IPS DF 6.9 (cell line): ENCODE measurements around the gene DEDD2.

Experiments
- DNase-seq: peaks from one replicate; pipeline ENCODE4 v3.0.0-alpha.2; 2013; ENCODE audit warnings: low read depth, low spot score
- H3K27ac ChIP-seq: one replicate; pipeline ENCODE4 v1.5.1; 2013; ENCODE audit warnings: low read length, control low read depth
- H3K27me3 ChIP-seq: 2 replicates; pipeline ENCODE4 v1.6.1; 2013; ENCODE audit warnings: mild to moderate bottlenecking, low read length; ENCODE audit not compliant: control insufficient read depth, insufficient read depth
- H3K36me3 ChIP-seq: 2 replicates; pipeline ENCODE4 v1.6.1; 2013; ENCODE audit warnings: low read length; ENCODE audit not compliant: control insufficient read depth, insufficient read depth
- H3K4me1 ChIP-seq: 2 replicates; pipeline ENCODE4 v1.6.1; 2013; ENCODE audit warnings: low read length; ENCODE audit not compliant: control insufficient read depth, insufficient read depth
- H3K4me3 ChIP-seq: 2 replicates; pipeline ENCODE4 v1.5.1; 2013; ENCODE audit warnings: mild to moderate bottlenecking, low read length
- H3K9me3 ChIP-seq: 2 replicates; pipeline ENCODE4 v1.6.1; 2013; ENCODE audit warnings: low read length, inconsistent platforms; ENCODE audit not compliant: control insufficient read depth, insufficient read depth
- WGBS: extraction: QIAGEN DNeasy Blood & Tissue Kit; methylation state at CpG from one replicate; pipeline ENCODE4 v1.1.7; 2013; ENCODE audit warnings: mixed read lengths, missing lambda C conversion rate; ENCODE audit not compliant: insufficient read length, insufficient coverage; 5-methylcytosine and 5-hydroxymethylcytosine counted together

The DEDD2 gene

GRCh38 chr19:42253245-42254088 lies 36.0 kb upstream of the DEDD2 start:
- no peaks in the 10 kb centered on the region for H3K9me3 ChIP-seq
- no peak overlapping the region for H3K27ac ChIP-seq
- peaks cover 7% of the 10 kb centered on the region; the same call in 1 of the 2 replicates for H3K36me3 ChIP-seq
- WGBS = no CpG with 5 or more reads among the region's 71 CpGs
- no peaks in the 10 kb centered on the region for H3K27me3 ChIP-seq
- DNase-seq = no peak
- H3K4me1 ChIP-seq = peaks cover 13% of the 10 kb centered on the region
- peak overlapping the region; percentile 82; the same call in 1 of the 2 replicates for H3K4me3 ChIP-seq

GRCh38 chr19:42252365-42253244 lies 35.1 kb upstream of the DEDD2 start:
- DNase-seq = no peak
- H3K27ac ChIP-seq = no peak overlapping the region
- H3K4me1 ChIP-seq = peaks cover 13% of the 10 kb centered on the region

DNA sequence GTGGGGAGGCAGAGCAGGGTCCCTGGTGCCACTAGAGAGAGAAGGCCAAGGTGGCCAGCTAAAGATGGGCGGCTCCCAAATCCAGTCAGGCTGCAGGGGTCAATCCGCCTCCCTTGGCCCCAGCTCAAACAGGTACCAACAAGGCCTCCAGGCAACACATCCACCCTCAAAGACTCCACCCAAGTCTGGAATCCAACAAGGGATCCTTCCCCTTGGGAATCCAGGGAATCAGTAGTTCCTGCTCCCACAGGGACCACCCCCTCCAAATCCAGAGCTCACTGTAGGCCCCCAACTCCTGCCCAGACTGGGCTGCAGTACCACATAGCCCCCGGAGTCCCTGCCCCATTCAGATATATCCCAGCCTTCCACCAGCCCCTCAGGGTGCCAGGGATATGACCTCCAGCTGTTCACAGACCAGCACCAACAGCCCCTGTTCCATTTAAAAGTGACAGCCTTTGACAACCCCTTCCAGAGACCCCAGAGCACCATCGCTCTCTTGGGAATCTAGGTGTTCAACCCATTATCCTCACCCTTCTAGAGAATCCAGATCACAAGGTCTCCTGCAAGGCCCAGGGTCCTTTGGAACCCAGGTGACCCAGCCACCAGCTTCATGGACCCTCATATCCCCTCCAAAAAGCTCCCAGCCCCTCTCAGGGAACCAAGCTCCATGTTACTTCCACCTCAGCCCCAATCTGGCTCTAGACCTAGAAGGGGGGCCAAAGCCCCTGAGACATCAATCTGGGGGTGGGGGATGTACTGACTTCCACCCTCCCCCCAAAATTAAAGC lies 34.3 kb upstream of the DEDD2 start:
- H3K36me3 ChIP-seq = peaks cover 7% of the 10 kb centered on the region; the same call in 1 of the 2 replicates
- H3K4me3 ChIP-seq = no peak overlapping the region
- WGBS = no CpG with 5 or more reads among the region's 4 CpGs

More at GRCh38 chr19:42252365-42253244, 35.1 kb upstream of the DEDD2 start:
- Histone ChIP-seq H3K4me3 (peak overlapping the region; percentile 82; the same call in 1 of the 2 replicates), H3K9me3 (no peaks in the 10 kb centered on the region), H3K27me3 (no peaks in the 10 kb centered on the region), H3K36me3 (peaks cover 7% of the 10 kb centered on the region; the same call in 1 of the 2 replicates)
- WGBS = no CpG with 5 or more reads among the region's 27 CpGs

GRCh38 chr19:42250666-42251531 lies 33.4 kb upstream of the DEDD2 start:
- H3K27me3 ChIP-seq = no peaks in the 10 kb centered on the region
- H3K4me3 ChIP-seq = no peak overlapping the region
- no peaks in the 10 kb centered on the region for H3K9me3 ChIP-seq
- WGBS = no CpG with 5 or more reads among the region's 19 CpGs
- peaks cover 7% of the 10 kb centered on the region; the same call in 1 of the 2 replicates for H3K36me3 ChIP-seq
- no peak for DNase-seq
- no peak overlapping the region for H3K27ac ChIP-seq
- H3K4me1 ChIP-seq = peaks cover 15% of the 10 kb centered on the region

More for the DNA sequence above, 34.3 kb upstream of the DEDD2 start:
- Histone ChIP-seq H3K27me3 (no peaks in the 10 kb centered on the region), H3K27ac (no peak overlapping the region), H3K4me1 (peaks cover 13% of the 10 kb centered on the region), H3K9me3 (no peaks in the 10 kb centered on the region)
- no peak for DNase-seq

DNA sequence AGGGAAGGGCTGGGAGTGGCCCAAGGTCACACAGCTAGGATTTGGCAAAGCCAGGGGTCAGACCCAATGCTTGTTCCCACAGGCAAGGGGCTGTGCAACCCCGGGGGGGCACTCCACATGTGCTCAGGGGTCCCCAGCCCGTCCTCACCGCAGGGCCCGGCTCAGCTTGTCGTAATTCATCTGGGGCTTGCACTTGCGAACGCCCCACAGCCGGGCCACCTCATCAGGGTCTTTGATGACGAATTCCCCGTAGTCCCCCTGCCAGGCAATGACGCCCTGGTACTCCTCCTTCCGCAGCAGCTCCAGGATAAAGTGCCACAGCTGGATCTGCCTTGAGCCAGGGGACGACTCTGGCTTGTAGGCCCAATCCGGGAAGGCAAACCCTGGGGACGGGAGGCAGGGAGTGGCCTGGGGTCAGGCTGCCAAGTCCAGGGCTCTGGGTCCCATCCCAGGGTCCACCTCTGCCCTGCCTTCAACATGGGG lies 32.7 kb upstream of the DEDD2 start:
- DNase-seq = no peak
- peaks cover 15% of the 10 kb centered on the region for H3K4me1 ChIP-seq
- no CpG with 5 or more reads among the region's 15 CpGs for WGBS
- H3K27me3 ChIP-seq = no peaks in the 10 kb centered on the region
- no peak overlapping the region for H3K27ac ChIP-seq
- H3K9me3 ChIP-seq = no peaks in the 10 kb centered on the region
- no peak overlapping the region for H3K4me3 ChIP-seq
- H3K36me3 ChIP-seq = peaks cover 7% of the 10 kb centered on the region; the same call in 1 of the 2 replicates

GRCh38 chr19:42249769-42250168 lies 32.3 kb upstream of the DEDD2 start:
- Histone ChIP-seq H3K36me3 (peaks cover 7% of the 10 kb centered on the region; the same call in 1 of the 2 replicates), H3K27ac (no peak overlapping the region), H3K9me3 (no peaks in the 10 kb centered on the region), H3K27me3 (no peaks in the 10 kb centered on the region), H3K4me1 (peaks cover 15% of the 10 kb centered on the region), H3K4me3 (no peak overlapping the region)
- no CpG with 5 or more reads among the region's 6 CpGs for WGBS
- no peak for DNase-seq

DNA sequence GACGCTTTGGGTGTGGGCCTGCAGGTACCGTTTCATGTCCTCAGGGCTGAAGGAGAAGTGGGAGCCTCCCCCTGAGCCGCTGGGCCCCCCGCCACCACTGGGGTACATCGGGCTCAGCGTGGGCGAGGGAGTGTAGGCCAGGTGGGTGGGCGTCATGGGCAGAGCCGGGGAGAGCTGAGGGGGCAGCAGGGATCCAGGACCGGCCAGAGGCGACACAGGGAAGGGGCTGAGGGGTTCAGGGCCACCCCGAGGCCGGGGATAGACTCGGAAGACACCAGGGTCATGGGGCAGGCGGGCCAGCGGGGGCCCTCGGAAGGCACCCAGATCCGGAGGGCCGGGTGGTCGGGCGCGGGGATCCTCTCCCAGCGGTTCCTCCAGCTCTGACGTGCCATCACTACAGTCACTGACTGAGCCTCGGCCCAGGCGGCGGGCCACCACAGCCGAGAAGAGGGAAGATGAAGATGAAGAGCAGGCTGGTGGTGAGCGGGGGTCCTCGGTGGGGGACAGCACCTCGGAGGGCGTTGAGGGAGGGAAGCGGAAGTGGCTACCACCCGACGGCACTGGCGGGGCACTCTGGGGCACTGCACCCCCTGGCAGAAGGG lies 31.8 kb upstream of the DEDD2 start:
- Histone ChIP-seq H3K9me3 (no peaks in the 10 kb centered on the region), H3K4me1 (peaks cover 15% of the 10 kb centered on the region), H3K4me3 (no peak overlapping the region), H3K36me3 (peaks cover 7% of the 10 kb centered on the region; the same call in 1 of the 2 replicates), H3K27me3 (no peaks in the 10 kb centered on the region), H3K27ac (no peak overlapping the region)
- WGBS = no CpG with 5 or more reads among the region's 36 CpGs
- DNase-seq = no peak

GRCh38 chr19:42248270-42249148 lies 31.0 kb upstream of the DEDD2 start:
- Histone ChIP-seq H3K9me3 (no peaks in the 10 kb centered on the region), H3K27me3 (no peaks in the 10 kb centered on the region), H3K27ac (no peak overlapping the region), H3K4me3 (no peak overlapping the region), H3K4me1 (peaks cover 15% of the 10 kb centered on the region), H3K36me3 (peaks cover 7% of the 10 kb centered on the region; the same call in 1 of the 2 replicates)
- WGBS = no CpG with 5 or more reads among the region's 41 CpGs
- no peak for DNase-seq
